ENCODE measurements around the gene FGR. TPM values are rescaled to one million over a fixed set of nuclear protein-coding genes. Genes with fewer than 3 reads are reported as not detected.

FGR gene
- total RNA-seq, 1 donor from 2014 or later: not detected

DNA sequence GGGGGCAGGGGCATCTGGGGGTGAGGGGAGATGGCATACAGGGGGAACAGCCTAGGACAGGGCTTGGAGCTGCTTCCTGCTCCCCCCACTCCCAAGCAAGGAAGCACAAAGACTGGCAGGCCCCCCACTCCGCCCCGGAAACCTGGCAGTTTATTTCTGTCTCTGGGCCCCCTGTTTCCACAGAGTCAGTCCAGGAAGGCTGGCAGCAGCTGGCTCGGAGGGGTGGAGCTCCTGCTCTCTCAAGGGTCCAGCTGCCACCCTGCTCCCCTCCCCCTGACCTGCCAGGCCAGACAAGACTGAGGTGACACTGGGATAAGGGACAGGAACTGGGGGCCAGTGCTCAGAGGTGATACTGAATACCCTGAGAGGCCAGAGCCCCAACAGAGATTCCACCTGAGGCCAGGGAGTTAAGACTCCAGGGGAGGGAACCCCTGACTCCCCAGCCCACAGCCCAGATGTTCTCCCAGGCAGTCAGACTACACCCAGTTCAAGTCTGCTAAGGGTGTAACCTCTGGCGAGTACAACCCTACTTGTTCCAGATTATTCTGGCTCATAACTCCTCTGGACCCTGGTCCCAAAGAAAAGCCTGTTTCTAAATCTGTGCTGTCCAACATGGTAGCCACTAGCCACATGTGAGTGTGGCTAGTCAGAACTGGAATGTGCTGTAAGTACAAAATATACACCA is 57.3 kb downstream of the FGR start:
- no peak for DNase-seq (ENCODE audit: low read depth)
- no peak for TF ChIP-seq CTCF (conservative IDR thresholded peaks at IDR 0.05; ENCODE audit: low read depth, low read length)
- H3K4me3 ChIP-seq (ENCODE audit: low read depth, low read length): no peak overlapping the region

DNA sequence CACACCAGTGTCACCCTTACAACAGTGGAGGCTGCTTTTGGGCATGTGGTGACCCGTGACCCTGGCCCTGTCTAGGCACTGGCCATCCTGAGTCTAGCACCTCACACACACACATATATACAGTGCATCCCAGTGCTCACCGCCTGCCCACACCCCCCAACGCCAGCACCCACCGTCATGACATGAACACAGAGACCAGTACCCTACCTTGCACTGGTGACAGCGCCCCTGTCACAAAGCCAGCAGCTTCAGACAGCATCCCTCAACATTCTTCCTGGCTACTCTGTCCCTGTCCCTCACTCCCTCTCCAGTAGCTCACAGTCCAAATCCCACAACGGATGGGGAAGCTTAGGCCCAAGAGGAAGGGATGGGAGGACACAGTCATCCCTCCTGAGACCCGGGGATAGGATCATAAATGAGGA is 58.2 kb downstream of the FGR start:
- no peak for TF ChIP-seq CTCF (conservative IDR thresholded peaks at IDR 0.05; ENCODE audit: low read depth, low read length)
- no peak overlapping the region for H3K4me3 ChIP-seq (ENCODE audit: low read depth, low read length)
- DNase-seq (ENCODE audit: low read depth): no peak

DNA sequence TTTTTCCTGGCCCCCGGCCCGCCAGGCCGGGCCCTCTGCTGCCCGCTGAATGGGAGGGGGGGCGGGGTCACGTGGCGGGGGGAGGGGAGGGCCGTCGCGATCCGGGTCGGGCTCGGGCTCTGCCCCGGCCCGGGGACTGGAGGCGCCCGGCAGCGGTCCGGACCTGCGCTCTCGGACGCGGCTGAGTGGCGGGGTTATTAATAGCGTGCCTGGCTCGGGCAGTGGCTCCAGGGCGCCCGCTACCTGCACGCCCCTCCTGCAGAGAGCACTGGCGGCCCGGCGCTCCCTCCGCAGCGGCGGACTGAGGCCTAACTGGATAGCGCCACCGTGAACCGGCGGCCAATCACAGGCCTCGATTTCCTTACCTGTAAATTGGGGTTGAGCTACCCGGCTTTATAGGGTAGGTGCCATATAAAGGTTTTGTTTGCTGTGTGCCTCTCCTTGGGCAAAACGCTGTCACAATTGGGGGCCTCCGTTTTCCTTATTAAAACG is 59.1 kb downstream of the FGR start:
- DNase-seq (ENCODE audit: low read depth): no peak
- no peak for TF ChIP-seq CTCF (conservative IDR thresholded peaks at IDR 0.05; ENCODE audit: low read depth, low read length)
- peak overlapping the region; percentile 48 for H3K4me3 ChIP-seq (ENCODE audit: low read depth, low read length)

- H3K4me3 ChIP-seq (ENCODE audit: low read depth, low read length): peak overlapping the region; percentile 48
- DNase-seq (ENCODE audit: low read depth): no peak
- peak; percentile 25 for TF ChIP-seq CTCF (conservative IDR thresholded peaks at IDR 0.05; ENCODE audit: low read depth, low read length)
Observed at GRCh38 chr1:27574871-27575831, 59.8 kb downstream of the FGR start.

DNA sequence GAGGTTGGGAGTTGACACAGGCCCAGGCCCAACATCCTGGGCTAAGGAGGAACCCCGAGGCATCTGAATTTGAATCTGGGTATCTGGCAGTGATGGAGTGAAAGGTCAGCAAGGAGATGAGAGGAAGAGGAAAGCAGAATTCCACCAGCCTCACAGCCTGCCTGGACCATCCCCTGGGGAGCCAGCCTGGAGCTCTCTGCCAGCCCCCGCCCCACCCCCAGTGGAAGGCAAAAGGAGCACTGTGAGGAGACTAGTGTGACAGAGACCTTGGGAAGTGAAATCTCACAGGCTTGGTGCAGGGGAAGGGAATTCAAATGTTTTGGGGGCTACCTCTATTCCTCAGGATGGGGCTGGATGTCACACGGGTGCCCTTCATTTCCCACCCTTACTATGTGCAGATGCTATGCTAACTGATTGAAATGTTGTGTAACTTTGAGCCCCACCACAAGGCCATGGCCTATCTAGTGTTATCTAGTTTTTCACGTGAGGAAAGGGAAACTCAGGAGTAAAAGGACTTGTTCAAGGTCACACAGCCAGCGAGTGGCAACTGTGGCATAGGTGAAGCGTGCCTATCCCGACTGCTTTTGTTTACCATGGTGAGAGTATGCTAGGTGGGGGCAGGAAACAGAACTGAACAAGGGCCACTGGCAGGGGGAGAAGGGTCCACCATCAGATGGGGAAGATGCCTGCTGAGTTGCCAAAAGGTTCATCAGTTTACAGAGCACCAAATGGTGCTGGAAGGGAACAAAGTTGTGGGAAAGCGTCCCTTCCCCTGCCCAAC is 60.8 kb downstream of the FGR start:
- no peak overlapping the region for H3K4me3 ChIP-seq (ENCODE audit: low read depth, low read length)
- TF ChIP-seq CTCF (conservative IDR thresholded peaks at IDR 0.05; ENCODE audit: low read depth, low read length): no peak
- DNase-seq (ENCODE audit: low read depth): no peak

DNA sequence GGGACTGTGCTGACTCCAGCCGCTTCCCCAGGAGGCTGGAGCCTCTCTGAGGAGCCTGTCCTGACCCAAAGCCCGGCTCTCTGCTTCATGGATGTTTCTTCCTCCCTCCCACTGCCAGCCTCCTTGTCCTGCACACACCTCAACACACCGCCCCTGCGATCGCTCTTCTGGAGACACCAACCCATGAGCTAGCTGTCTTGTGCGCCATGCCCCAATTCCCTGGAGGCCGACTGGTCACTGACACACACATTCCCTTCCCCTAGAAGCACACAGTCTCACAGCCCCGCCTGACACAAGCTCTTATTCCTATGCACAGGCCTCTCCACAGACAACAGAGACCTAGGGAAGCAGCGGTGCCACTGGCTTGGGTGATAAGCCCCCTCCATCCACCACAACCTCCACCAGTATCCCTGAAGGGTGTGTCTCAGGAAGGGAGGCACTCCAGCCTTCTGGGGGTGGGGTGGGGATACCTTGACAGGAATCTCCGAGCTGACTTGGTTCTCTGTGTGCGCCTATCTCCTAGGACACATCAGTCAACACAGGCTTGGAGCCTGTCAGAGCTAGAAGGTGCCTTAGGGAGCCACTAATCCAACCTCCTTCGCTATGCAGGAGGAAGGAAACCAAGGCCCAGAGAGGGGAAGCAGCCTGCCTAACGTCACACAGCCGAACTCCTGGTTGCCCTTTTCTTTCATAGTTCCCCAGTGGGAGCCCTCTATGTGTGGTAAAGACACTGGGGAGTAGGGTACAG is 62.1 kb downstream of the FGR start:
- no peak for TF ChIP-seq CTCF (conservative IDR thresholded peaks at IDR 0.05; ENCODE audit: low read depth, low read length)
- DNase-seq (ENCODE audit: low read depth): no peak

More for the DNA sequence above, 62.1 kb downstream of the FGR start:
- no peak overlapping the region for H3K4me3 ChIP-seq (ENCODE audit: low read depth, low read length)
